ENCODE results near the gene BLOC1S5.

GRCh38 chr6:8006208-8006607 is 58.0 kb downstream of the BLOC1S5 start:
- TF ChIP-seq CTCF (IDR thresholded peaks at IDR 0.05) (peak; percentile 27 to 65 (median 56)), POLR2A (IDR thresholded peaks at IDR 0.05) (no peak)

All from heart left ventricle (tissue), 13 donors.